GM18519 (cell line): ENCODE measurements around the gene CNTN4.

Experiments used
- ATAC-seq: cut with Tn5 transposase; IDR thresholded peaks from one replicate; pipeline ENCODE4 v1.9.1; 2021; ENCODE audit warnings: mild to moderate bottlenecking, moderate library complexity; ENCODE audit not compliant: unreplicated experiment, low FRiP score

The CNTN4 gene

GRCh38 chr3:2250783-2251182 is 152.1 kb downstream of the CNTN4 start:
- ATAC-seq, result no peak

- no peak for ATAC-seq
Measured at GRCh38 chr3:2261747-2262146, 163.1 kb downstream of the CNTN4 start.

- no peak for ATAC-seq
Measured at GRCh38 chr3:2262204-2262603, 163.5 kb downstream of the CNTN4 start.

GRCh38 chr3:2266606-2267005 is 167.9 kb downstream of the CNTN4 start:
- no peak for ATAC-seq

- no peak for ATAC-seq
Measured at GRCh38 chr3:2268779-2269178, 170.1 kb downstream of the CNTN4 start.

GRCh38 chr3:2274526-2274925 is 175.9 kb downstream of the CNTN4 start:
- no peak for ATAC-seq

- no peak for ATAC-seq
Measured at GRCh38 chr3:2283818-2284217, 185.2 kb downstream of the CNTN4 start.

GRCh38 chr3:2300938-2301337 is 202.3 kb downstream of the CNTN4 start:
- no peak for ATAC-seq

GRCh38 chr3:2301361-2301760 is 202.7 kb downstream of the CNTN4 start:
- ATAC-seq, result no peak

- no peak for ATAC-seq
Measured at GRCh38 chr3:2303566-2303965, 204.9 kb downstream of the CNTN4 start.

GRCh38 chr3:2311022-2311421 is 212.4 kb downstream of the CNTN4 start:
- ATAC-seq, result no peak

- ATAC-seq, result no peak
Measured at GRCh38 chr3:2317521-2317920, 218.9 kb downstream of the CNTN4 start.

- ATAC-seq, result no peak
Measured at GRCh38 chr3:2334921-2335320, 236.3 kb downstream of the CNTN4 start.

GRCh38 chr3:2343031-2343682 is 244.5 kb downstream of the CNTN4 start:
- ATAC-seq, result no peak

GRCh38 chr3:2352134-2352762 is 253.6 kb downstream of the CNTN4 start:
- ATAC-seq, result no peak

GRCh38 chr3:2354702-2355101 is 256.0 kb downstream of the CNTN4 start:
- no peak for ATAC-seq

GRCh38 chr3:2356298-2356950 is 257.8 kb downstream of the CNTN4 start:
- no peak for ATAC-seq

- no peak for ATAC-seq
Measured at GRCh38 chr3:2360815-2361214, 262.1 kb downstream of the CNTN4 start.

- ATAC-seq, result no peak
Measured at GRCh38 chr3:2362122-2362521, 263.5 kb downstream of the CNTN4 start.

GRCh38 chr3:2363854-2364253 is 265.2 kb downstream of the CNTN4 start:
- no peak for ATAC-seq

- no peak for ATAC-seq
Measured at GRCh38 chr3:2370317-2370716, 271.7 kb downstream of the CNTN4 start.

GRCh38 chr3:2372306-2372705 is 273.6 kb downstream of the CNTN4 start:
- no peak for ATAC-seq
